ENCODE results near the gene ICOS. TPM values are rescaled to one million over a fixed set of nuclear protein-coding genes. Genes with fewer than 3 reads are reported as not detected.

The ICOS gene
- total RNA-seq, 1 experiment from 2014 or later: not detected

DNA sequence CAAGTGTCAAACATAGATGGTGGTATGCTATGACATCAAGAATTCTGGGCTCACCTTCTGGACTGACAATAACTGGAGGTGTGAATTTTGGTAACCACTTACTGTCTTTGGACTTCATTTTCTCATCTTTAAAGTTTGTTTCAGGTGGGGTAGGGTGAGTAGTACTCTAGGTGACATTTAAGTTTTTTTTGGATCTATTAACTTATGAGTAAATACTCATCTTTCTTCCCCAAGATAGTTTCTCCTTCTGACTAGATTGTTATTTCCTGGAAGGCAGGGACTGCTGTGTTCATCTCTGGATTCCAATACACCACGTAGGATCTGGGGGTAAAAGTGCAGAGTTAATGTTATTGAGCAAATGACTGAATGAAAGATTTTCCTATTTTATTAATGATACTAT, 55.9 kb downstream of the ICOS start:
- TF ChIP-seq, protein P1, sequence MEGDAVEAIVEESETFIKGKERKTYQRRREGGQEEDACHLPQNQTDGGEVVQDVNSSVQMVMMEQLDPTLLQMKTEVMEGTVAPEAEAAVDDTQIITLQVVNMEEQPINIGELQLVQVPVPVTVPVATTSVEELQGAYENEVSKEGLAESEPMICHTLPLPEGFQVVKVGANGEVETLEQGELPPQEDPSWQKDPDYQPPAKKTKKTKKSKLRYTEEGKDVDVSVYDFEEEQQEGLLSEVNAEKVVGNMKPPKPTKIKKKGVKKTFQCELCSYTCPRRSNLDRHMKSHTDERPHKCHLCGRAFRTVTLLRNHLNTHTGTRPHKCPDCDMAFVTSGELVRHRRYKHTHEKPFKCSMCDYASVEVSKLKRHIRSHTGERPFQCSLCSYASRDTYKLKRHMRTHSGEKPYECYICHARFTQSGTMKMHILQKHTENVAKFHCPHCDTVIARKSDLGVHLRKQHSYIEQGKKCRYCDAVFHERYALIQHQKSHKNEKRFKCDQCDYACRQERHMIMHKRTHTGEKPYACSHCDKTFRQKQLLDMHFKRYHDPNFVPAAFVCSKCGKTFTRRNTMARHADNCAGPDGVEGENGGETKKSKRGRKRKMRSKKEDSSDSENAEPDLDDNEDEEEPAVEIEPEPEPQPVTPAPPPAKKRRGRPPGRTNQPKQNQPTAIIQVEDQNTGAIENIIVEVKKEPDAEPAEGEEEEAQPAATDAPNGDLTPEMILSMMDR (conservative IDR thresholded peaks at IDR 0.05): no peak
- Histone ChIP-seq H4K8ac (replicated peaks; ENCODE audit: insufficient read length, low read depth, low read length) (no peak overlapping the region), H3K14ac (ENCODE audit: insufficient read depth, low read length) (no peak overlapping the region), H3K18ac (ENCODE audit: insufficient read length, low read depth, low read length) (no peak overlapping the region), H3K23ac (ENCODE audit: insufficient read length, low read depth, low read length) (no peak overlapping the region), H3K79me2 (ENCODE audit: insufficient read depth, low read length) (no peaks in the 10 kb centered on the region), H3K79me1 (ENCODE audit: insufficient read depth, low read depth, low read length, poor library complexity, severe bottlenecking) (no peaks in the 10 kb centered on the region), H3K4ac (ENCODE audit: low read depth, low read length) (no peak overlapping the region), H3K4me2 (ENCODE audit: insufficient read depth, insufficient read length, low read length) (no peak overlapping the region), H2BK15ac (ENCODE audit: low read depth, low read length) (no peak overlapping the region), H4K5ac (ENCODE audit: insufficient read length, low read depth, low read length) (no peak overlapping the region), H2BK12ac (ENCODE audit: insufficient read length, low read depth, low read length) (no peak overlapping the region), H2BK5ac (ENCODE audit: insufficient read length, low read length) (no peak overlapping the region), H3T11ph (ENCODE audit: low read length) (no peak overlapping the region), H3K56ac (ENCODE audit: insufficient read length, low read depth, low read length) (no peak overlapping the region), H2BK120ac (ENCODE audit: low read depth, low read length, poor library complexity, severe bottlenecking) (no peak overlapping the region), H2BK20ac (ENCODE audit: low read depth, low read length, poor library complexity, severe bottlenecking) (no peak overlapping the region), H4K20me1 (ENCODE audit: control insufficient read depth, insufficient read depth, insufficient read length) (no peaks in the 10 kb centered on the region), H4K91ac (ENCODE audit: insufficient read length, low read depth, low read length) (no peak overlapping the region), H3K9ac (ENCODE audit: extremely low read depth, insufficient read length, low read length) (no peak overlapping the region), H3K9me3 (ENCODE audit: control insufficient read depth, low read depth, low read length) (no peaks in the 10 kb centered on the region), H2AFZ (ENCODE audit: low read length) (no peak overlapping the region), H3K27me3 (ENCODE audit: insufficient read depth, low read length) (no peaks in the 10 kb centered on the region), H2AK5ac (ENCODE audit: insufficient read length, low read length) (no peak overlapping the region), H3K23me2 (ENCODE audit: insufficient read length, low read depth, low read length, poor library complexity, severe bottlenecking) (no peaks in the 10 kb centered on the region), H3K27ac (ENCODE audit: insufficient read length, low read depth, low read length) (no peak overlapping the region), H3K4me1 (ENCODE audit: insufficient read depth, low read length) (no peaks in the 10 kb centered on the region)
- H3K4me3 Mint-ChIP-seq: no peak overlapping the region
- H3K9me3 Mint-ChIP-seq: no peaks in the 10 kb centered on the region
- H3K27me3 Mint-ChIP-seq (ENCODE audit: low read depth): no peaks in the 10 kb centered on the region
- no peak overlapping the region for H3K27ac Mint-ChIP-seq
- WGBS (ENCODE audit: extremely low coverage, insufficient read length, low lambda C conversion rate): no CpG with 5 or more reads among the region's 1 CpG
- no peaks in the 10 kb centered on the region for H3K4me1 Mint-ChIP-seq
- H3K36me3 Mint-ChIP-seq (ENCODE audit: insufficient read depth in 1 of 3, low read depth in 3 of 3): no peaks in the 10 kb centered on the region
- DNase-seq: no peak
